Measurements from ENCODE around the gene RELL2.

DNA sequence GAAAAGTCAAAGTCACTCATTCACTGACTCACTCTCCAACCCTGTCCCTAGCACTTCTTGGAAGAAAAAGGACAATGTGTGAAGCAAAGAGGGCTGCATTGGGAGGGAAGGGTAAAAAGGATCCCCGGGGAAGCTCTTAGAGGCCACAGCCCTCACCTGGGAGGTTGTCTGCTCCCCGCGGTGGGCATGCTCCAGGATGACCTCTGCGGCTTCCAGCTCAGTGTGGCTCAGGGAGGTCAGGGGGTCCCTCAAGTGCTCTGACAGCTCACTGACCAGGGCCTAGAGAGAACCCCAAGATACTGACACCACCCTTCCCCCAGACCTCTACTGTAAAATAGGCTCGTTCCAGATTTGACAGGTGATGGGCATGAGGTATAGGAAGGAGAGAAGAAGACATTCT lies 10.4 kb downstream of the RELL2 start:
- no peak for TF ChIP-seq POLR2AphosphoS5 (IDR thresholded peaks at IDR 0.05)
- TF ChIP-seq EP300 (IDR thresholded peaks at IDR 0.05), result no peak
- TF ChIP-seq, protein P1, sequence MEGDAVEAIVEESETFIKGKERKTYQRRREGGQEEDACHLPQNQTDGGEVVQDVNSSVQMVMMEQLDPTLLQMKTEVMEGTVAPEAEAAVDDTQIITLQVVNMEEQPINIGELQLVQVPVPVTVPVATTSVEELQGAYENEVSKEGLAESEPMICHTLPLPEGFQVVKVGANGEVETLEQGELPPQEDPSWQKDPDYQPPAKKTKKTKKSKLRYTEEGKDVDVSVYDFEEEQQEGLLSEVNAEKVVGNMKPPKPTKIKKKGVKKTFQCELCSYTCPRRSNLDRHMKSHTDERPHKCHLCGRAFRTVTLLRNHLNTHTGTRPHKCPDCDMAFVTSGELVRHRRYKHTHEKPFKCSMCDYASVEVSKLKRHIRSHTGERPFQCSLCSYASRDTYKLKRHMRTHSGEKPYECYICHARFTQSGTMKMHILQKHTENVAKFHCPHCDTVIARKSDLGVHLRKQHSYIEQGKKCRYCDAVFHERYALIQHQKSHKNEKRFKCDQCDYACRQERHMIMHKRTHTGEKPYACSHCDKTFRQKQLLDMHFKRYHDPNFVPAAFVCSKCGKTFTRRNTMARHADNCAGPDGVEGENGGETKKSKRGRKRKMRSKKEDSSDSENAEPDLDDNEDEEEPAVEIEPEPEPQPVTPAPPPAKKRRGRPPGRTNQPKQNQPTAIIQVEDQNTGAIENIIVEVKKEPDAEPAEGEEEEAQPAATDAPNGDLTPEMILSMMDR (IDR thresholded peaks at IDR 0.05), result no peak

All from sigmoid colon (tissue), 4 donors.